ENCODE results near the gene GAMT. TPM values are rescaled to one million over a fixed set of nuclear protein-coding genes. Genes with fewer than 3 reads are reported as not detected.
A peak's percentile ranks its signal among the peaks of the same experiment; 100 is the strongest.

Gene GAMT
- total and polyA plus RNA-seq, 2 of the 13 experiments (the other 11 are each of a cell fraction or from before 2014, with no cell fraction given): 115 to 124 TPM

DNA sequence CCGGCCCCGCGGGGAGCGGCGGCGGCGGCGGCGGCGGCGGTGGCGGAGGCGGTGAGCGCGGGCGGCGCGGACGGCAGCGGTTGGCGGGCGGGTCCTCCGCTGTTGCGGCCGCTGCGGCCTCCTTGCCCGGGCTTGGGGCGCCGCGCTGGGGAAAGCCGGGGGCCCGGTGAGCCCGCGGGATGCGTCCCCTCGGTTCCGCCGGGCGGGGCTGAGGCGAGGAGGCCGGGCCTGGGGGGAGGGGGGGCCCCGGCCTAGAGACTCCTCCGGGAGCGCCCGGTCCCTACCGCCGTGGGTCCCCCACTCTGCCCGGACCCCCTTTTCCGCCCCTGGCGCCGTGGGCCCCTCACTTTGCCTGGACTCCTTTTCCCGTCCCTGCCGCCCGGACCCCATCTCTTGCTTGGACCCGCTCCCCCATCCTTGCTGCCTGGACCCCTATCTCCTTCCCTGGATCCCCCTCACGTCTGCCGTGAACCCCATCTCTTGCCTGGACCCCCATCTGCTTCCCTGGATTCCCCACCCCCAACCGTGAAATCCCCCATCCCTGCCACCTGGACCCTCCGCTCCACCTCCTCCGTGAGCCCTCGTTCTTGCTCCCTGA lies 46.3 kb downstream of the GAMT start (continued):
- peak; percentile 36 for TF ChIP-seq ZSCAN25 (CRISPR knock-in tag; IDR thresholded peaks at IDR 0.05)
- TF ChIP-seq, protein P1, sequence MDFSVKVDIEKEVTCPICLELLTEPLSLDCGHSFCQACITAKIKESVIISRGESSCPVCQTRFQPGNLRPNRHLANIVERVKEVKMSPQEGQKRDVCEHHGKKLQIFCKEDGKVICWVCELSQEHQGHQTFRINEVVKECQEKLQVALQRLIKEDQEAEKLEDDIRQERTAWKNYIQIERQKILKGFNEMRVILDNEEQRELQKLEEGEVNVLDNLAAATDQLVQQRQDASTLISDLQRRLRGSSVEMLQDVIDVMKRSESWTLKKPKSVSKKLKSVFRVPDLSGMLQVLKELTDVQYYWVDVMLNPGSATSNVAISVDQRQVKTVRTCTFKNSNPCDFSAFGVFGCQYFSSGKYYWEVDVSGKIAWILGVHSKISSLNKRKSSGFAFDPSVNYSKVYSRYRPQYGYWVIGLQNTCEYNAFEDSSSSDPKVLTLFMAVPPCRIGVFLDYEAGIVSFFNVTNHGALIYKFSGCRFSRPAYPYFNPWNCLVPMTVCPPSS (IDR thresholded peaks at IDR 0.05): no peak
- no peak for TF ChIP-seq ZBTB26 (CRISPR knock-in tag; IDR thresholded peaks at IDR 0.05; ENCODE audit: borderline replicate concordance)
- TF ChIP-seq, protein P2, sequence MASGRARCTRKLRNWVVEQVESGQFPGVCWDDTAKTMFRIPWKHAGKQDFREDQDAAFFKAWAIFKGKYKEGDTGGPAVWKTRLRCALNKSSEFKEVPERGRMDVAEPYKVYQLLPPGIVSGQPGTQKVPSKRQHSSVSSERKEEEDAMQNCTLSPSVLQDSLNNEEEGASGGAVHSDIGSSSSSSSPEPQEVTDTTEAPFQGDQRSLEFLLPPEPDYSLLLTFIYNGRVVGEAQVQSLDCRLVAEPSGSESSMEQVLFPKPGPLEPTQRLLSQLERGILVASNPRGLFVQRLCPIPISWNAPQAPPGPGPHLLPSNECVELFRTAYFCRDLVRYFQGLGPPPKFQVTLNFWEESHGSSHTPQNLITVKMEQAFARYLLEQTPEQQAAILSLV (CRISPR knock-in tag; IDR thresholded peaks at IDR 0.05; ENCODE audit: borderline replicate concordance): peak; percentile 61; the same call in 1 of the 2 replicates
- no peak for TF ChIP-seq HES4 (CRISPR knock-in tag; IDR thresholded peaks at IDR 0.05; ENCODE audit: borderline replicate concordance)
- 0 out of 2 replicates have a peak, but pooled peaks have one; percentile 45 for TF ChIP-seq ZNF563 (CRISPR knock-in tag; IDR thresholded peaks at IDR 0.05)
- no peak for TF ChIP-seq MAZ (IDR thresholded peaks at IDR 0.05; ENCODE audit: borderline replicate concordance, low read depth, low read length)
- 0 out of 2 replicates have a peak, but pooled peaks have one; percentile 25 for TF ChIP-seq MAZ (CRISPR knock-in tag; IDR thresholded peaks at IDR 0.05; ENCODE audit: low read depth)
- 0 out of 2 replicates have a peak, but pooled peaks have one; percentile 30 for TF ChIP-seq CREBL2 (CRISPR knock-in tag; IDR thresholded peaks at IDR 0.05; ENCODE audit: borderline replicate concordance)
- TF ChIP-seq, protein P3, sequence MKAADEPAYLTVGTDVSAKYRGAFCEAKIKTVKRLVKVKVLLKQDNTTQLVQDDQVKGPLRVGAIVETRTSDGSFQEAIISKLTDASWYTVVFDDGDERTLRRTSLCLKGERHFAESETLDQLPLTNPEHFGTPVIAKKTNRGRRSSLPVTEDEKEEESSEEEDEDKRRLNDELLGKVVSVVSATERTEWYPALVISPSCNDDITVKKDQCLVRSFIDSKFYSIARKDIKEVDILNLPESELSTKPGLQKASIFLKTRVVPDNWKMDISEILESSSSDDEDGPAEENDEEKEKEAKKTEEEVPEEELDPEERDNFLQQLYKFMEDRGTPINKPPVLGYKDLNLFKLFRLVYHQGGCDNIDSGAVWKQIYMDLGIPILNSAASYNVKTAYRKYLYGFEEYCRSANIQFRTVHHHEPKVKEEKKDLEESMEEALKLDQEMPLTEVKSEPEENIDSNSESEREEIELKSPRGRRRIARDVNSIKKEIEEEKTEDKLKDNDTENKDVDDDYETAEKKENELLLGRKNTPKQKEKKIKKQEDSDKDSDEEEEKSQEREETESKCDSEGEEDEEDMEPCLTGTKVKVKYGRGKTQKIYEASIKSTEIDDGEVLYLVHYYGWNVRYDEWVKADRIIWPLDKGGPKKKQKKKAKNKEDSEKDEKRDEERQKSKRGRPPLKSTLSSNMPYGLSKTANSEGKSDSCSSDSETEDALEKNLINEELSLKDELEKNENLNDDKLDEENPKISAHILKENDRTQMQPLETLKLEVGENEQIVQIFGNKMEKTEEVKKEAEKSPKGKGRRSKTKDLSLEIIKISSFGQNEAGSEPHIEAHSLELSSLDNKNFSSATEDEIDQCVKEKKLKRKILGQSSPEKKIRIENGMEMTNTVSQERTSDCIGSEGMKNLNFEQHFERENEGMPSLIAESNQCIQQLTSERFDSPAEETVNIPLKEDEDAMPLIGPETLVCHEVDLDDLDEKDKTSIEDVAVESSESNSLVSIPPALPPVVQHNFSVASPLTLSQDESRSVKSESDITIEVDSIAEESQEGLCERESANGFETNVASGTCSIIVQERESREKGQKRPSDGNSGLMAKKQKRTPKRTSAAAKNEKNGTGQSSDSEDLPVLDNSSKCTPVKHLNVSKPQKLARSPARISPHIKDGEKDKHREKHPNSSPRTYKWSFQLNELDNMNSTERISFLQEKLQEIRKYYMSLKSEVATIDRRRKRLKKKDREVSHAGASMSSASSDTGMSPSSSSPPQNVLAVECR (CRISPR knock-in tag; IDR thresholded peaks at IDR 0.05; ENCODE audit: borderline replicate concordance): 0 out of 2 replicates have a peak, but pooled peaks have one; percentile 53
- 0 out of 2 replicates have a peak, but pooled peaks have one; percentile 18 for TF ChIP-seq KDM5B (CRISPR knock-in tag; IDR thresholded peaks at IDR 0.05; ENCODE audit: borderline replicate concordance)
- TF ChIP-seq LCORL (IDR thresholded peaks at IDR 0.05): no peak
- TF ChIP-seq LCORL (CRISPR knock-in tag; IDR thresholded peaks at IDR 0.05): 0 out of 2 replicates have a peak, but pooled peaks have one; percentile 33
- TF ChIP-seq ZFP36L1 (CRISPR knock-in tag; IDR thresholded peaks at IDR 0.05): 0 out of 2 replicates have a peak, but pooled peaks have one; percentile 4
- no peak for TF ChIP-seq JUNB (CRISPR knock-in tag; IDR thresholded peaks at IDR 0.05; ENCODE audit: borderline replicate concordance)
- TF ChIP-seq ZNF777 (CRISPR knock-in tag; IDR thresholded peaks at IDR 0.05): peak; percentile 10; the same call in 1 of the 2 replicates
- TF ChIP-seq ZNF614 (CRISPR knock-in tag; IDR thresholded peaks at IDR 0.05; ENCODE audit: borderline replicate concordance): no peak
- no peak for TF ChIP-seq MIER3 (CRISPR knock-in tag; IDR thresholded peaks at IDR 0.05; ENCODE audit: borderline replicate concordance)

Measured in HepG2 (cell line).